Ovary (tissue), 3 donors: Measurements from ENCODE around the gene DCLRE1A.

Source experiments
- CTCF ChIP-seq, 3 donors: fragments of 450-650 bp in 2 of 3; fragments of 200-600 bp in 1 of 3; IDR thresholded peaks; one replicate each; pipeline versions ENCODE4 v1.5.1 to v1.8.0; 2016 to 2022; ENCODE audit warnings: antibody characterized with exemption in 3 of 3, mild to moderate bottlenecking in 1 of 3
- EP300 ChIP-seq: sonication (generic); formaldehyde crosslinking; IDR thresholded peaks from one replicate; pipeline ENCODE4 v1.6.1; 2017; ENCODE audit warnings: antibody characterized with exemption
- POLR2A ChIP-seq: fragments of 450-650 bp; IDR thresholded peaks from one replicate; pipeline ENCODE4 v1.6.1; 2017; ENCODE audit warnings: antibody characterized with exemption, mild to moderate bottlenecking, moderate library complexity
- donor health status: DM: no; HTN: no; CAD: no.

- TF ChIP-seq CTCF (IDR thresholded peaks at IDR 0.05) = no peak
- TF ChIP-seq POLR2A = no peak
- TF ChIP-seq EP300 = no peak
Measured at GRCh38 chr10:113882240-113882639, 28.4 kb upstream of the DCLRE1A start.
